Thyroid gland (tissue), 4 donors: Measurements from ENCODE around the gene CPHXL. TPM values are rescaled to one million over a fixed set of nuclear protein-coding genes. Genes with fewer than 3 reads are reported as not detected.

Experiments used
- DNase-seq, 2 donors: peaks; one replicate each; pipeline ENCODE4 v3.0.0-alpha.2; 2019
- H3K27ac ChIP-seq, 3 donors: fragments of 200-600 bp; sonication (generic); 1 replicate in 2 of 3; 2 replicates in 1 of 3; pipeline ENCODE4 v1.5.1; 2016 to 2019; ENCODE audit warnings: mild to moderate bottlenecking in 1 of 3, moderate library complexity in 1 of 3
- H3K27me3 ChIP-seq: fragments of 200-600 bp; sonication (generic); one replicate; pipeline ENCODE4 v1.5.1; 2019
- H3K36me3 ChIP-seq, 2 donors: fragments of 200-600 bp; sonication (generic); one replicate each; pipeline ENCODE4 v1.5.1; 2016 to 2019
- H3K4me1 ChIP-seq, 2 donors: fragments of 200-600 bp; sonication (generic); one replicate each; pipeline ENCODE4 v1.5.1; 2017 to 2019
- H3K4me3 ChIP-seq, 3 donors: fragments of 200-600 bp; sonication (generic); replicated peaks in 1 of 3; 1 replicate in 2 of 3; 2 replicates in 1 of 3; pipeline ENCODE4 v1.5.1; 2016; ENCODE audit warnings: mild to moderate bottlenecking in 1 of 3
- H3K9me3 ChIP-seq: fragments of 200-600 bp; sonication (generic); one replicate; pipeline ENCODE4 v1.5.1; 2017
- CTCF ChIP-seq, 6 experiments: fragments of 200-600 bp in 3 of 6; fragments of 450-650 bp in 3 of 6; sonication (generic) in 3 of 6; IDR thresholded peaks; one replicate each; pipeline ENCODE4 v1.5.1; 2016 to 2019; ENCODE audit warnings: antibody characterized with exemption in 6 of 6, mild to moderate bottlenecking in 2 of 6, inconsistent platforms in 1 of 6, moderate library complexity in 1 of 6
- POLR2A ChIP-seq, 2 donors: fragments of 450-650 bp; IDR thresholded peaks; one replicate each; pipeline ENCODE4 v1.6.1; 2017; ENCODE audit warnings: antibody characterized with exemption in 2 of 2, mild to moderate bottlenecking in 2 of 2, moderate library complexity in 1 of 2
- WGBS, 2 donors: methylation state at CpG; one replicate each; pipeline ENCODE4 v1.1.5; 2017; 5-methylcytosine and 5-hydroxymethylcytosine counted together
- intact Hi-C: fragments of 100-400 bp; cut with DNase I; formaldehyde crosslinking; loops from one replicate; pipeline ENCODE4 v1.15.1; 2023
- total RNA-seq, 4 donors: library from RNA; depleted of rRNA; stranded (reverse); fragments of >200 nt; gene quantifications; one replicate each; pipeline ENCODE4 v1.2.3, GENCODE V29; 2016

Gene CPHXL
- total RNA-seq, 4 donors from 2014 or later = not detected

- no peak for TF ChIP-seq POLR2A (IDR thresholded peaks at IDR 0.05)
- H3K36me3 ChIP-seq = no peaks in the 10 kb centered on the region
- no peak for DNase-seq
- no peak overlapping the region for H3K4me3 ChIP-seq
- 81 to 90% methylated on average over 2 of the region's 2 CpGs for WGBS, 2 donors
- H3K9me3 ChIP-seq = no peaks in the 10 kb centered on the region
- no peak overlapping the region for H3K27ac ChIP-seq
- peaks cover 0 to 5% of the 10 kb centered on the region in 2 donors for H3K4me1 ChIP-seq
- no peaks in the 10 kb centered on the region for H3K27me3 ChIP-seq
- intact Hi-C loops = loop anchor here (5.0 to 10.0 kb wide), 2 partner anchors 118 to 290 kb away; partner anchors contain the start of genes KARS1 and TERF2IP
Measured at GRCh38 chr16:75762746-75763145, 36.5 kb upstream of the CPHXL start.

DNA sequence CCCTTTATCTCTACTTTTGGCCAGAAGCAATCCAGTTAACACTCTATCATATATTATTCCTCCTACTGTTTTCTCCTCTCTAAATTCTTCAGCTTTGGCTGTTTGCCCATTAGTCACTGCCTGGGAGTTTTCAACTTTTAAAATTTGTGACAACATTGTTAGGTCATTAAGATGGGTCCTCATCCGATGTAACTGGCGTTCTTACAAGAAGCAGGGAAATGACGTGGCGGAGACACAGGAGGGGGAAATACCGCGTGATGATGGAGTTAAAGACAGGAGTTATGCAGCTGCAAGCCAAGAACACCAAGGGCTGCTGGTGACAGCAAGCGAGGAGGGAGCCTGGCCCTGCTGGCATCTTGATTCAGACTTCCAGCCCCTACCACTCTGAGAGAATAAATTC is 34.8 kb upstream of the CPHXL start:
- TF ChIP-seq POLR2A (IDR thresholded peaks at IDR 0.05) (no peak), CTCF (IDR thresholded peaks at IDR 0.05) (no peak)
- Histone ChIP-seq H3K4me1 (peaks cover 0 to 5% of the 10 kb centered on the region in 2 donors), H3K27me3 (no peaks in the 10 kb centered on the region), H3K27ac (no peak overlapping the region), H3K4me3 (no peak overlapping the region), H3K36me3 (no peaks in the 10 kb centered on the region), H3K9me3 (no peaks in the 10 kb centered on the region)
- 76 to 78% methylated on average over 7 of the region's 7 CpGs for WGBS, 2 donors
- intact Hi-C loops = loop anchor here (5.0 to 10.0 kb wide), 2 partner anchors 116 to 289 kb away; partner anchors contain the start of genes KARS1 and TERF2IP
- DNase-seq = no peak

- H3K4me3 ChIP-seq = no peak overlapping the region
- no peak for TF ChIP-seq CTCF (IDR thresholded peaks at IDR 0.05)
- TF ChIP-seq POLR2A (IDR thresholded peaks at IDR 0.05) = no peak
- intact Hi-C loops = loop anchor here (5.0 to 10.0 kb wide), 2 partner anchors 115 to 288 kb away; partner anchors contain the start of genes KARS1 and TERF2IP
- WGBS, 2 donors = 22 to 23% methylated on average over 2 of the region's 2 CpGs
- no peak overlapping the region for H3K27ac ChIP-seq
- H3K4me1 ChIP-seq = peaks cover 0 to 5% of the 10 kb centered on the region in 2 donors
- no peaks in the 10 kb centered on the region for H3K36me3 ChIP-seq
- H3K9me3 ChIP-seq = no peaks in the 10 kb centered on the region
- no peaks in the 10 kb centered on the region for H3K27me3 ChIP-seq
- DNase-seq = no peak
Measured at GRCh38 chr16:75760018-75760519, 33.8 kb upstream of the CPHXL start.

- intact Hi-C loops = no loop called here
- Histone ChIP-seq H3K36me3 (no peaks in the 10 kb centered on the region), H3K4me1 (peaks cover 0 to 5% of the 10 kb centered on the region in 2 donors), H3K9me3 (no peaks in the 10 kb centered on the region), H3K27ac (no peak overlapping the region), H3K4me3 (no peak overlapping the region), H3K27me3 (no peaks in the 10 kb centered on the region)
- 46 to 63% methylated on average over 1 of the region's 1 CpG for WGBS, 2 donors
- DNase-seq = no peak
- TF ChIP-seq CTCF (IDR thresholded peaks at IDR 0.05) (no peak), POLR2A (IDR thresholded peaks at IDR 0.05) (no peak)
Measured at GRCh38 chr16:75758215-75758614, 31.9 kb upstream of the CPHXL start.

DNA sequence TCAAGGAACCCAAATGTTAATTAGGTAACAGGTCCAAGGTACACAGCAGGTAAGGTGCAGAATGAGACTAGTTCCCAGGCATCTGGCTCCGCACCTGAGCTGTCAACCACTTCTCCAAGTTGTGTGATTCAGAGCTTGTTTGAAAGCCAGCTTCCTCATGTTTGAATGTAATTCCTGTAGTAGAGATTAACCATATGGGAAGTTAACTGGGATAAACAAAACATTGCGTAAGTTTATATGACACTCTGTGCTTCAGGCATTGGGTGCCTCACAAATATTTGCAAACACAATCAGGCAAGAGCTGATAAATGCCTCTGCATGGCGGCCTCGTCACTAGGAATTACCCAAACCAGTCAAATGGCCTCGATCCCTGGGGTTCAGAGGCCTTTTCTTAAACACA is 27.9 kb upstream of the CPHXL start:
- DNase-seq = no peak
- WGBS, 2 donors = 93 to 95% methylated on average over 5 of the region's 5 CpGs
- H3K27ac ChIP-seq = no peak overlapping the region
- H3K4me3 ChIP-seq = no peak overlapping the region
- H3K36me3 ChIP-seq = no peaks in the 10 kb centered on the region
- H3K27me3 ChIP-seq = no peaks in the 10 kb centered on the region
- TF ChIP-seq POLR2A (IDR thresholded peaks at IDR 0.05) (no peak), CTCF (IDR thresholded peaks at IDR 0.05) (no peak)
- intact Hi-C loops = no loop called here
- no peaks in the 10 kb centered on the region for H3K9me3 ChIP-seq
- H3K4me1 ChIP-seq = peaks cover 17% of the 10 kb centered on the region in 2 donors
